NT2/D1 (cell line): Measurements from ENCODE around the gene RTTN.

Experiments
- YY1 ChIP-seq: IDR thresholded peaks from 2 replicates; pipeline ENCODE4 v1.6.1; 2011; ENCODE audit not compliant: insufficient read length, insufficient read depth
- ZNF274 ChIP-seq: IDR thresholded peaks from 2 replicates; pipeline ENCODE4 v1.6.1; 2011; ENCODE audit warnings: mild to moderate bottlenecking, low read depth, low read length

- TF ChIP-seq ZNF274: no peak
- no peak for TF ChIP-seq YY1
Measured at GRCh38 chr18:70205421-70206397, at the start of gene RTTN.
